NK-92 (cell line): ENCODE results near the gene FAM217B.

ENCODE experiments used
- DNase-seq: peaks from one replicate; lab custom pipeline; 2025; ENCODE audit not compliant: unreplicated experiment; lab: John Stamatoyannopoulos, UW

FAM217B gene

DNA sequence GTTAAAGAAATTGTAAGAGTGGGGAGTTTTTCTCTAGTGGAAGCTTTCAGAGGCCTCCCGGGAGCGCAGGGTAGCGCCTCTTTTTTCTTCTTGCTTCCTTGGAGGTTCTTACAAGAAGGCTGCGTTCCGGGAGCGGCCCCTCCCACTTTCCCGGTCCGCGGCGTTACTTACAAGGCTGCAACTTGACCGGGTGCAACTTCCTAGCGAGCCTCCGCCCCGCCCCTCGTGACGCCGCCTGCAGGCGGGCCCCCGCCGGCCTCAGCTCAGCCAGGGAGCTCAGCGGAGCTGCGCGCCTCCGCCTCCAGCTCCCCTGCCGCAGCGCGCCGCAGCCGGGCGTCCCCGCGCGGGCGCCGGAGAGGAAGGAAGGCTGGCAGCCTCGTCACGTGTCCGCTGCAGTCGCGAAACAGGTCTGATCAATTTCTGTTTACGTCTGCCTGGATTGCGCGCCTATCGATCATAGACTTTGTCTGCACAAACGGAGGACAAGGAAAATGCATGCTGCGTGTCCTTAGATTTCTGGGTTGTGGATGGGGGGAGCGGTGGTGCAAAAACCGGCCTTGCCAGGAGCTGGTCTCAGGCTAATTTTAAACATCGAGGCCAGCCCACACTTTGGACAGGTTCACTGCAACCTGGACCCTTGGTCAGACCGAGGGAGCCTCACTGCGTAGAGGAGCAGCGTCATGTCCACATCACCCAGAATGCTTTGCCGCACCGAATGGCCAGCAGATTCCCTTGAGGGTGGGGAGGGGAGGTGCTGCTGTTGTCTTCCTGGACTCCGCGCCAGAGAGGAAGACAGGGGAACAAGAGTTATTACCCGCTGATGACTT lies at the start of gene FAM217B, which contains the start of gene PPP1R3D:
Gene FAM217B, plus strand, starts transcription at position 261 of the 827 bp plus-strand sequence. CDS start 3,555 bp downstream, outside the sequence.
Gene PPP1R3D, minus strand, starts transcription at position 177 of the 827 bp plus-strand sequence. CDS start 374 bp downstream, outside the sequence.
- DNase-seq, result no peak

- DNase-seq, result no peak
Observed at GRCh38 chr20:59891581-59891980, 48.6 kb upstream of the FAM217B start.

GRCh38 chr20:59895908-59896307 lies 44.3 kb upstream of the FAM217B start:
- no peak for DNase-seq

DNA sequence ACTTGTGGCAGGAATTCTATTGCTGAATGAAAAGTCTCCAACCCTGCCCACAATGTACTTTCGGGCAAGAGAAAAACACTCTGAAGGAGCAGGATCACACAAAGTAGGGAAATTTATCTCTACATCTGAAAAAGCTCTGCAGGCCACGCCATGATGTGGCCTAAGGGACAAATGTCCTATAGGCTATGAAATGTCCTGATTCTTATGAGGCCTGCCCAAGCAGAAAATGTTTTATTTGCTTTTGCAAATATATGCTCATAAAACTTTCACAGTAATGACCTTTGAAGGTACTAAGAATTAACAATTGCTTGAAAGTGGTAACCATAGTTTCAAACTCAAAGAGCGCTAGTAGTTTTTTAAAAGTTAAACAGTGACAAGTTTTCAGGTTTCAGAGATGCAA lies 37.7 kb upstream of the FAM217B start:
- DNase-seq, result no peak

GRCh38 chr20:59903621-59904020 lies 36.6 kb upstream of the FAM217B start:
- DNase-seq, result no peak

- DNase-seq, result no peak
Observed at GRCh38 chr20:59908855-59909254, 31.3 kb upstream of the FAM217B start.

DNA sequence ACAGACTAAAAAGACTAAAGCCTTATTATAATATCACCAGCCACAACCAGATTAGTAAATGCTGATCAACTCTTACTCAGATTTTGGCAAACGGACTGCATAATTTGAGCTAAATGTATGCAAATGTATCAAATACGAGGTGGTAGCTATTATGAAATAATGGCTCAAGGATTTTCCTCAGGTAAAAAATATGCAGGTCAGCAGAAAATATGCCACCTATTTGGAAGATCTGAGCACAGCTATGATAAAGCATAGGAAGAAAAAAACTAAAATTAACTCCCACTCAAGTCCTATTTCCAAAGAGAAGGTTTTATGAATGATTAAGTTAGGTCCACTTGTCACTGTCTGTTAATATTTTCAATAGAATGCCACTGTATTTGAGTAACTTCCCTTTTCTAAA lies 29.1 kb upstream of the FAM217B start:
- DNase-seq, result no peak

- no peak for DNase-seq
Observed at GRCh38 chr20:59912609-59913008, 27.6 kb upstream of the FAM217B start.

GRCh38 chr20:59920944-59921343 lies 19.2 kb upstream of the FAM217B start:
- no peak for DNase-seq

- DNase-seq, result no peak
Observed at GRCh38 chr20:59923514-59923913, 16.7 kb upstream of the FAM217B start.

- DNase-seq, result no peak
Observed at GRCh38 chr20:59925359-59925758, 14.8 kb upstream of the FAM217B start.

DNA sequence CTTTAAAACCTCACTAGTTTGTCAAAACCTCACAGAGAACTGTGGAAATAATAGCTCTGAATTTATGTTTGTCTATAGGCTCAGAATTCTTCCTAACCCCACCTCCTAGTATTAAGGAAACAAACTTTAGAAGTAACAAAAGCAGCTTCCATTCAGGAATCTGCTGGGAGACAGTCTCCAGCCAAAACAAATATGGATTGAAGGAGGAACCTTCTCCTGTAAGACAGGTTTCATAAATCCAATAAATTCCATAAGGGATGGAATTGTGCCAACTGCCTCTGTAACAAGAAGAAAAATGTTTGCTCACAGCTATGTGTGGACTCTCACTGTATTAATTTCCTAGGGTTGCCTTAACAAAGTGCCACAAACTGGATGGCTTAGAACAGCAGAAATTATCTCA lies 14.3 kb upstream of the FAM217B start:
- DNase-seq, result no peak

GRCh38 chr20:59931511-59932312 lies 8.5 kb upstream of the FAM217B start:
- DNase-seq, result no peak

- no peak for DNase-seq
Observed at GRCh38 chr20:59932616-59933295, 7.4 kb upstream of the FAM217B start.

- no peak for DNase-seq
Observed at GRCh38 chr20:59933296-59933848, 6.8 kb upstream of the FAM217B start, which contains the start of gene SYCP2. SYCP2 (minus strand) TSS chr20:59933637; CDS start chr20:59922413, 11,224 bp downstream.

- DNase-seq, result no peak
Observed at GRCh38 chr20:59933849-59934585, 6.2 kb upstream of the FAM217B start.

- DNase-seq, result no peak
Observed at GRCh38 chr20:59935457-59936185, 4.6 kb upstream of the FAM217B start.

GRCh38 chr20:59936409-59936808 lies 3.8 kb upstream of the FAM217B start:
- DNase-seq, result no peak

DNA sequence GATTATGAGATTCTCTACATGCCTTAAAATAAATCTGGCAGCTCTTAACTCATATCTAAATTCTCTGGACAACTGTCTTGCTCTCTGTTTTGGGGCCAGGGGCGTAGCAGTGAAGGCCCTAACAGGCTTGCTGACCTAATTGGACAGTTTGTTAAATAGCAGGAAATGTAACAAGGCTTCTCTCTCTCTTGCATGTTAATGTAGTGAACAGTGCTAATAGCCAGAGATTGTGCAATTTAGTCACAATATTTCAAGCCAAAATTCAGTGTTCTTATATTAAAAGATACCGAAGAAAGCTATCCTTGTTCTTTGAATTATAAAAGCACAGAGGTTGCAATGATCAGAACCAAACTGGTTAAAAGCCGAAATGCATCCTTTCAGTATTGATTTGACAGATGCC lies 3.0 kb upstream of the FAM217B start:
- no peak for DNase-seq

GRCh38 chr20:59938221-59938620 lies 2.0 kb upstream of the FAM217B start:
- no peak for DNase-seq
